A673 (cell line): ENCODE measurements around the gene EPHB2. TPM values are rescaled to one million over a fixed set of nuclear protein-coding genes. Genes with fewer than 3 reads are reported as not detected.
A peak's percentile ranks its signal among the peaks of the same experiment; 100 is the strongest.
"Not testable (repeated sequence)": the region's sequence is repeated elsewhere in the genome, so short reads cannot be mapped to it uniquely, and the experiment has no call there.

Experiments used
- BruUV-seq: library from RNA; stranded (reverse); fragments of 400-500 nt; replicated peaks from 2 replicates; lab custom pipeline; 2021; lab: Mats Ljungman, UMichigan
- CTCF ChIA-PET: fragments of 300-600 bp; sonication (Branson Sonifier 250); formaldehyde crosslinking; loops from one replicate; lab custom pipeline; 2022; ENCODE audit warnings: antibody characterized with exemption; lab: Charles Lee
- POLR2A ChIA-PET: fragments of 300-600 bp; sonication (Branson Sonifier 250); formaldehyde crosslinking; loops from one replicate; lab custom pipeline; 2022; ENCODE audit warnings: antibody characterized with exemption; ENCODE audit not compliant: low non-redundant PET; lab: Charles Lee
- DNase-seq: peaks from one replicate; pipeline ENCODE4 v3.0.0-alpha.2; 2015; ENCODE audit warnings: low spot score
- H3K27ac ChIP-seq: fragments of 200-600 bp; sonication (generic); 2 replicates; pipeline ENCODE4 v1.5.1; 2016; ENCODE audit warnings: mixed run types, low read depth, mild to moderate bottlenecking, mixed read lengths, antibody characterized with exemption, low read length; ENCODE audit not compliant: poor library complexity, severe bottlenecking
- H3K27me3 ChIP-seq: fragments of 200-600 bp; sonication (generic); replicated peaks from 2 replicates; pipeline ENCODE4 v1.6.1; 2017; ENCODE audit warnings: mixed run types, low read depth, mild to moderate bottlenecking, mixed read lengths, antibody characterized with exemption, low read length; ENCODE audit not compliant: insufficient read depth, poor library complexity
- H3K36me3 ChIP-seq: fragments of 200-600 bp; sonication (generic); 2 replicates; pipeline ENCODE4 v1.6.1; 2016; ENCODE audit warnings: mixed run types, mild to moderate bottlenecking, mixed read lengths, antibody characterized with exemption, low read length; ENCODE audit not compliant: insufficient read depth, poor library complexity, severe bottlenecking
- H3K4me1 ChIP-seq: fragments of 200-600 bp; sonication (generic); 2 replicates; pipeline ENCODE4 v1.6.1; 2017; ENCODE audit warnings: mixed run types, mild to moderate bottlenecking, mixed read lengths, antibody characterized with exemption, low read length; ENCODE audit not compliant: insufficient read depth, poor library complexity, severe bottlenecking
- H3K4me3 ChIP-seq: fragments of 200-600 bp; sonication (generic); 2 replicates; pipeline ENCODE4 v1.5.1; 2016; ENCODE audit warnings: low read depth, mixed run types, mild to moderate bottlenecking, mixed read lengths, low read length; ENCODE audit not compliant: poor library complexity, severe bottlenecking
- H3K9me3 ChIP-seq: fragments of 200-600 bp; sonication (generic); 2 replicates; pipeline ENCODE4 v1.6.1; 2016; ENCODE audit warnings: mixed run types, low read depth, mild to moderate bottlenecking, mixed read lengths, antibody characterized with exemption, low read length; ENCODE audit not compliant: poor library complexity, severe bottlenecking
- CTCF ChIP-seq: fragments of 300-800, 200-600 bp; sonication (generic); conservative IDR thresholded peaks from 2 replicates; pipeline ENCODE4 v1.5.1; 2017; ENCODE audit warnings: low read depth, mild to moderate bottlenecking, antibody characterized with exemption, low read length, moderate library complexity, mixed read lengths
- EZH2 ChIP-seq: fragments of 200-600 bp; sonication (generic); IDR thresholded peaks from 2 replicates; pipeline ENCODE4 v1.6.1; 2017; ENCODE audit warnings: borderline replicate concordance, low read depth, mild to moderate bottlenecking, mixed read lengths, antibody characterized with exemption, low read length; ENCODE audit not compliant: poor library complexity, severe bottlenecking
- intact Hi-C: fragments of 100-400 bp; cut with micrococcal nuclease; formaldehyde crosslinking; loops from one replicate; pipeline ENCODE4 v1.10.0; 2022; ENCODE audit not compliant: unreplicated experiment
- total RNA-seq: library from RNA; stranded (reverse); gene quantifications from 2 replicates; pipeline ENCODE4 v1.2.3, GENCODE V29; 2021

EPHB2 gene
- total RNA-seq, 1 experiment from 2014 or later, result 10.4 TPM

DNA sequence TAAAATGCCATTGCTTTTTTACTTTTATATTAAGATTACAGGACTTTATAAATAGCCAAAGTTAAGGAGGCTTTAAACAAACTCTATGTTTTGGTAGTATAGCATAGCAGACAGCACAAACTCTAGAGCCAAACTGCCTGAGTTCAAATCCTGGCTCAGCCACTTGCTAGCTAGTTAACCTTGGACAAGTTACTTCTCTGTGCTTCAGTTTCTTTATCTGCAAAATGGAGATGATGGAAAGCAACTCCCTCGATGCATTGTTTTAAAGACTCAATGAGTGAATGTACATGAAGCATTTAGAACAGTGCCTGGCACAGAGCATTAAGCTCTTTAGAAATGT, 36.3 kb upstream of the EPHB2 start:
- BruUV-seq, result no TSS peak
- intact Hi-C loops, result loop anchor here (1.0 to 10.0 kb wide), 2 partner anchors 210 to 256 kb away; no protein-coding TSS in a partner anchor
- POLR2A ChIA-PET, result no interaction called here

DNA sequence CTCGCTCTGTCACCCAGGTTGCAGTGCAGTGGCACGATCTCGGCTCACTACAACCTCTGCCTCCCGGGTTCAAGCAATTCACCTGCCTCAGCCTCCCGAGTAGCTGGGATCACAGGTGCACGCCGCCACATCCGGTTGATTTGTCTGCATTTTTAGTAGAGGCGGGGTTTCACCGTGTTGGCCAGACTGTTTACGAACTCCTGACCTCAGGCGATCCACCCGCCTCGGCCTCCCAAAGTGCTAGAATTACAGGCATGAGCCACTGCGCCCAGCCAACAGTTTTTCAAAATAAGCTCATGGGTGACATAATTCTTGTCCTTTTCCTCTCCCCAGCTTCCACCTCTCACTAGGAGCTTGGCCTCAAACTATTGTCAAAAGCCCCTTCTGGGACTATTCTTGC, 34.5 kb upstream of the EPHB2 start:
- not testable (repeated sequence) for DNase-seq, H3K27ac ChIP-seq, H3K9me3 ChIP-seq, H3K27me3 ChIP-seq, H3K36me3 ChIP-seq, H3K4me3 ChIP-seq, BruUV-seq
- ChIA-PET POLR2A (interaction anchor here (0.6 kb wide), 1 partner anchor 158 kb away, joined by 4 read pairs; no protein-coding TSS in a partner anchor), CTCF (interaction anchor here (0.5 to 0.8 kb wide), 2 partner anchors 28 to 255 kb away, joined by 4 to 8 read pairs; no protein-coding TSS in a partner anchor)
- intact Hi-C loops, result loop anchor here (10.0 kb wide), 1 partner anchor 209 kb away; no protein-coding TSS in a partner anchor
- H3K4me1 ChIP-seq, result peaks cover 27% of the 10 kb centered on the region

More for the DNA sequence above, 36.3 kb upstream of the EPHB2 start:
- no peaks in the 10 kb centered on the region for H3K36me3 ChIP-seq
- DNase-seq, result no peak
- peaks cover 27% of the 10 kb centered on the region for H3K4me1 ChIP-seq
- CTCF ChIA-PET, result interaction anchor here (0.5 to 1.0 kb wide), 5 partner anchors 187 to 291 kb away, joined by 3 to 6 read pairs (median 4); no protein-coding TSS in a partner anchor
- H3K9me3 ChIP-seq, result no peaks in the 10 kb centered on the region
- H3K27me3 ChIP-seq, result no peaks in the 10 kb centered on the region
- no peak overlapping the region for H3K4me3 ChIP-seq
- TF ChIP-seq CTCF (no peak), EZH2 (no peak)
- H3K27ac ChIP-seq, result no peak overlapping the region

DNA sequence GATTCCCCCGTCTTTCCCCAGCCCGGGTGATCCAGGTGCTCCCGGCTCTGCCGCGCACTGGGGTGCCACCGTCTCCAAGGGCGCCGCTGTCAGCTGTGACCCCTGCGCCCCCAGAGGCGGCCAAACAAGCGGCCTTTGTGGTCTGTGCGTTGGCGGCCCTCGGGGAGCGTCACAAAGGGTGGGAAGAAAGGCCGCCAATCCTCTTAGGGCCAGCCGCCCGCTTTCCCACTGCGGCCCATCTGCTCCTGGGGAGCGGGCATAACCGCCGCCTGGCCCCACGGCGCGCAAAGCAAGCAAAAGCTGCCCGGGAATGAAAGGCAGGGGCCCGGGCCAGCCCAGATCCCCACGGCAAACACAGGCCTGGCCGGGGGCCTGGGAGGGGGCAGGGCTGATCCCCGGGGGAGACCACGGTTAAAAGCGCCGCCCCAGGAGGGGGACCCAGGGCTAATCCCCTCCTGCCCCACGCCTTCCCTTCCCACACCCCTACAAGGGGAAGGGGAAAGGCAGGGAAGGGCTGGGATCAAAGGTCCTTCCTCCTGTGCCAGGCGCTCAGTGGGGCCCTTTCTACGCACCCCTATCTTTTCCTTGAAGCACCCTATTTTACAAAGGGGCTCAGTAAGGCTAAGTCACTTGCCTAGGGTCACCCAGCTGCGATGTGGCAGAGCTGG, 33.6 kb upstream of the EPHB2 start:
- no peaks in the 10 kb centered on the region for H3K36me3 ChIP-seq
- peaks cover 27% of the 10 kb centered on the region for H3K4me1 ChIP-seq
- DNase-seq, result no peak
- intact Hi-C loops, result loop anchor here (10.0 kb wide), 1 partner anchor 208 kb away; no protein-coding TSS in a partner anchor
- no peaks in the 10 kb centered on the region for H3K9me3 ChIP-seq
- no peaks in the 10 kb centered on the region for H3K27me3 ChIP-seq
- ChIA-PET CTCF (interaction anchor here (0.8 kb wide), 1 partner anchor 28 kb away, joined by 4 read pairs; no protein-coding TSS in a partner anchor), POLR2A (interaction anchor here (0.6 kb wide), 1 partner anchor 157 kb away, joined by 4 read pairs; no protein-coding TSS in a partner anchor)
- no peak for TF ChIP-seq EZH2
- TF ChIP-seq CTCF, result no peak
- peak overlapping the region; percentile 53 for H3K27ac ChIP-seq
- BruUV-seq, result no TSS peak
- no peak overlapping the region for H3K4me3 ChIP-seq
